D341Med (cell line): ENCODE measurements around the gene MYL6.
A peak's percentile ranks its signal among the peaks of the same experiment; 100 is the strongest.

Experiments used
- DNase-seq: peaks from one replicate; pipeline ENCODE4 v3.0.0; 2012; ENCODE audit warnings: low spot score

MYL6 gene

DNA sequence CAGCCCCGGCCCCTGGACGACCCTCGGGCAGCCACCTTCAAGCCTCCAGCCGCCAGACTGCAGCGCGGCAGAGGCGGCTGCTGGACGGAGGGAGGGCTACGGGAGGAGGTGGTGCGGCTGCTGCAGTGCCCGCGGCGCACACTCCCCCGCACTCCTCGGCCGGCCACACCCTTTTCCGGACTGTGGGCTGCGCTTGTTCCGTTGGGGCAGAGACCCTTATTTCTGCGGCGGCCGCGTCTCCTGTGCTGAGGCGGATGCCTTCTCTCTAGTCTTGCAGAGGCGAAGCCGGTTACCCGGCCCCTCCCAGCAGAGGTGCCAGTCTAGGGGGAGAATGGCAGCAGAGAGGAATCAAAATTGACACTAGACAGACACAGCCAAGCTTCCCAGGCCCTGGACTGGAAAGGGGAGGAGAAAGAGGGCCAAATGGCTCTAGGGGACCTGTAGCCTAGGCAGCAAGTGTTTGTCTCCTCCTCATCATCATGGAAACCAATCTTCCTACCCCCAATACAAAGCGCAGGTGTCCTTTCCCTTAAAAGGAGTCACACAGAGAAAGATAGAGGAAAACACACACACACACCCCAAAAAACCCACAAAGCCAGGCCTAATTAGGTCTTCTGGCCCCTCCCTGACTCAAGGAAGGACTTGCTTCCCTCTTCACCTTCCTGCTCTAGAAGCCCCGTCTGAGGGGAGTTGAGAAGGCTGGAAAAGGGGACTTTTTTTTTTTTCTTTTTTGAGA is 28.8 kb upstream of the MYL6 start:
- DNase-seq, result peak; percentile 76

DNA sequence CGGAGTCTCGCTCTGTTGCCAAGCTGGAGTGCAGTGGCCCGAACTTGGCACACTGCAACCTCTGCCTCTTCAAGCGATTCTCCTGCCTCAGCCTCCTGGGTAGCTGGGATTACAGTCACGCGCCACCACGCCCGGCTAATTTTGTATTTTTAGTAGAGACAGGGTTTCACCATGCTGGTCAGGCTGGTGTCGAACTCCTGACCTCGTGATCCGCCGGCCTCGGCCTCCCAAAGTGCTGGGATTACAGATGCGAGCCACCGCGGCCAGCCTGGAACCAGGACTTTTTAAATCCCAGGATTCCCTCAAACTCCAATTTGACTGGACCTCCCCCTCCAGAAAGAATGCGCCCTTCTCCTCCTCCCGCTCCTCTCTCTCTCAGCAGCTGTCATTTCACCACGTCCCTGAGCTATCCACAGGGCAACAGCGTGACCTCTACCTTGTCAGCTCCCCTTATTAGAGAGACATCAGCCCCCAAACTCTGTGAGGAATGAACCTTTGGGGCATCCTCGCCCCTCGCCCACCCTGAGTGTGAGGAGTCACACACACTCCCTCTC is 28.1 kb upstream of the MYL6 start:
- no peak for DNase-seq

DNA sequence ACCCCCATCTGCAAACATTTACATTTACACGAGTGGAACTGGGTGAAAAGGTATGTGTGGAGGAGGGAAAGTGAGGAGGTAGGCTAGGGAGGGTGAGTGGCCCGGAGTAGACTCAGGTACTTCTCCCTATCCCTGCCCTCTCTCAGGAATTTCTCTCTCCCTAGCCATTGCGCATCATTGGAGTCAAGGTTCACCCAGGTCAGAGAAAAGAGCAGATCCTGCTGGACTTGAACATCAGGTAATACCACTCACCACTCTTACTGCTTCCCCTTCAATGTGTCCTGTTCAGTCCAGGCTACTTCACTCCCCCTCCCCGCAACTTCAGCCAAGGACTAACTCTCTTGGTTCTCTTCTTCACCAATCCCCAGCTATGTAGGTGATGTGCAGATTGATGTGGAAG is 27.3 kb upstream of the MYL6 start:
- no peak for DNase-seq

DNA sequence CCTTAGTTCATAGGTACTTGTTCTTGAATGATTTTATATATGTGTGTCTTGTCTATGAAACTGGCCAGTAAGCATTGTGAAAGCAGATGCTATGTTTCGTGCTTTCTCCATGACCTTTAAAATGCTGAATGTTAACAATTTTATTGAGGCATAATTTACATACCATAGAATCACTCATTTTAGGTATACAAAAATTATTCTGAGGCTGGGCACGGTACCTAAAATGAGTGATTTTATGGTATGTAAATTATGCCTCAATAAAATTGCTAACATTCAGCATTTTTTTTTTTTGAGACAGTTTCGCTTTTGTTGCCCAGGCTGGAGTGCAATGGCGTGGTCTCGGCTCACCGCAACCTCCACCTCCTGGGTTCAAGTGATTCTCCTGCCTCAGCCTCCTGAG is 23.3 kb upstream of the MYL6 start:
- DNase-seq, result no peak

DNA sequence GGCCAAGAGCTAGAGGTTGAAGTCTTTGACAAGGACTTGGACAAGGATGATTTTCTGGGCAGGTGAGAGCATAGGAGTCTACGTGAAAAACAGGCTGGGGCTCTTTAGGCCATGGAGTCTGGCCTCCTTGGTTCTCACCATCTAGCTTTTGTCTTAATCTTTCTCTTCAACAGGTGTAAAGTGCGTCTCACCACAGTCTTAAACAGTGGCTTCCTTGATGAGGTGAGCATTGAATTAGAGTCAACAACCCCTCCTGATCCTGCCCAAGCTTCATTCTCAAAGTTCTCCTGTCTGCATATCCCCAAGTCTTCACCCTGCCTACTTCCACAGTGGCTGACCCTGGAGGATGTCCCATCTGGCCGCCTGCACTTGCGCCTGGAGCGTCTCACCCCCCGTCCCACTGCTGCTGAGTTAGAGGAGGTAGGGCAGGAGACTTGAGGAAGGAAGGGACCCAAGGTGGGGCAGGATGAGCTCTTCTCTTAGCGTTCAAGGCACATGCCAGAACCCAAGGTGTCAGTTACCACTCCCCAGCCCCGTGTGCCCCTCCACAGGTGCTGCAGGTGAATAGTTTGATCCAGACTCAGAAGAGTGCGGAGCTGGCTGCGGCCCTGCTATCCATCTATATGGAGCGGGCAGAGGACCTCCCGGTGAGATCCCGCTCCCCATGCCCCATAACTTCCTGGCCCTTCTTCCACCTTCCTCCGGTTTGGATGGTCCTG is 20.1 kb upstream of the MYL6 start:
- DNase-seq, result no peak

DNA sequence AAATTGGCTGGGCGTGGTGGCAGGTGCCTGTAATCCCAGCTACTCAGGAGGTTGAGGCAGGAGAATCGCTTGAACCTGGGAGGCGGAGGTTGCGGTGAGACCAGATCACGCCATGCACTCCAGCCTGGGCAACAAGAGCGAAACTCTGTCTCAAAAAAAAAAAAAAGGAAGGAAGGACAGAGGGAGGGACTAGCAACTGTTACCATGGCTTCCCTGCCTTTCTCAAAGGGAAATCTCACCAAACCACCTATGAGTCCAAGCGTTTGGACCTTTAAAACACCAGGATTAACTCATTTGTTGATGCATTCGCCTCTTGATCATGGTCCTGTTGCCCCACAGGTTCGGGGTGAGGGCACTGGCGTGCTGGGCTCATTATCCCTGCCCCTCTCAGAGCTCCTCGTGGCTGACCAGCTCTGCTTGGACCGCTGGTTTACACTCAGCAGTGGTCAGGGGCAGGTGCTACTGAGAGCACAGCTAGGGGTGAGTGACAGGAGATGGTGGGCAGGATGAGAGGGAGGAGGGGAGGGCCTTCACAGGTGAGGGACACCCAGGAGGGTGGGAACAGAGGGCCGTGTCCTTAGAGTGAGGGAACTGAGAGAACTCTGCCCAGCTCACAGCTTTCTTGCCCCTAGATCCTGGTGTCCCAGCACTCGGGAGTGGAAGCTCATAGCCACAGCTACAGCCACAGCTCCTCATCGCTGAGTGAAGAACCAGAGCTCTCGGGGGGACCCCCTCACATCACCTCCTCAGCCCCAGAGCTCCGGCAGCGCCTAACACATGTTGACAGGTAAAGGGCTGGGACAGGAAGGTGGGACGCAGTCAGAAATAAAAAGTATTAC is 16.0 kb upstream of the MYL6 start:
- DNase-seq, result no peak

DNA sequence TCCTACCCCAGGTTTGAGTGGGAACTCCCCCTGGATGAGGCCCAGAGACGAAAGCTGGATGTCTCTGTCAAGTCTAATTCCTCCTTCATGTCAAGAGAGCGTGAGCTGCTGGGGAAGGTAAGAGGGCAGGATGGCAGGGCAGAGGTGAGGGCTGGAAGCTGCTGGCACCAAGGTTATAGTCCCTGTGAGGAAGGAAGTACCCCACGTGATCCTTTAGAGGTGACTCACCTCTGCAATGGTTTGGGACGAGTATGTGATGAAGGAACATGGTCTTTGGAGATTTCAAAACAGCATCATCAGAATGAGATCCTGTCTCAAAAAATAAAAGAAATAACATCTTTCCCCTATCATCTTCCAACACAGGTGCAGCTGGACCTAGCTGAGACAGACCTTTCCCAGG is 14.9 kb upstream of the MYL6 start:
- DNase-seq, result no peak

DNA sequence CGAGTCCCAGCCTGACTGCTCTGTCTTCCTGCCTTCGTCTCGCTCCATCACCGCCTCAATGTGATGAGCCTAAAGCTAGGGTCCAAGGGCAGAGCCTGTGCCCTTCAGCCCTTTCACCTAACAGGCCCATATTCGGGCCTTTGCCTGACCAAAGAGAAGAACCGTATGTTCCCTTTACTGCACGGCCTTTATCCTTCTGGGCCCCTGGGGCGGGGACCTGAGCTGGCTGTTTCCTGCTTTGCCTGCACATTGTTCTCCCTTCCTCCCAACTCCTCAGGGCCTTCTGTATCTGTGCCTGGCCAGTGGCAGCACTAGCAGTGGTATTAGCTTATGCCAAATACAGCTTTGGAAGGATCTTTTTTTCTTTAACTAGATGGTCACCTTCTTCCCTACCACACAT is 14.3 kb upstream of the MYL6 start:
- DNase-seq, result no peak

DNA sequence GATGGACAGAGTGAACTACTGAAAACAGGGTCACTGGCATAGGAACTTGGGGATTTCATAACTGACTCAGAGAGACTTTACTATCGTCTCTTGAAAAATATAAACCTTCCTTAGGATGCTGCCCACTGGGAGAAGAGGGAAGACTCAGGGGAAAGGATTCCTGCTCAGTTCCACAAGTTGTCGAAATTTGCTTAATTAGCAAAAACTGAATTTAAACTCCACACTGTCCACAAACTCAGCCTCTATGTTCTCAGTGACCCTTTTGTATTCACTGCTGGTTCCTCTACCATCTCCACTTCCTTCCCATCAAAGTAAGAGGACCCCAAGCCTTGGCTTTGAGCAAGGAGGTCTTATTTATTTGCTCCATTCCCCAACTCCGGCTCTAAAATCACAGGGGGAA is 12.9 kb upstream of the MYL6 start:
- DNase-seq, result no peak

DNA sequence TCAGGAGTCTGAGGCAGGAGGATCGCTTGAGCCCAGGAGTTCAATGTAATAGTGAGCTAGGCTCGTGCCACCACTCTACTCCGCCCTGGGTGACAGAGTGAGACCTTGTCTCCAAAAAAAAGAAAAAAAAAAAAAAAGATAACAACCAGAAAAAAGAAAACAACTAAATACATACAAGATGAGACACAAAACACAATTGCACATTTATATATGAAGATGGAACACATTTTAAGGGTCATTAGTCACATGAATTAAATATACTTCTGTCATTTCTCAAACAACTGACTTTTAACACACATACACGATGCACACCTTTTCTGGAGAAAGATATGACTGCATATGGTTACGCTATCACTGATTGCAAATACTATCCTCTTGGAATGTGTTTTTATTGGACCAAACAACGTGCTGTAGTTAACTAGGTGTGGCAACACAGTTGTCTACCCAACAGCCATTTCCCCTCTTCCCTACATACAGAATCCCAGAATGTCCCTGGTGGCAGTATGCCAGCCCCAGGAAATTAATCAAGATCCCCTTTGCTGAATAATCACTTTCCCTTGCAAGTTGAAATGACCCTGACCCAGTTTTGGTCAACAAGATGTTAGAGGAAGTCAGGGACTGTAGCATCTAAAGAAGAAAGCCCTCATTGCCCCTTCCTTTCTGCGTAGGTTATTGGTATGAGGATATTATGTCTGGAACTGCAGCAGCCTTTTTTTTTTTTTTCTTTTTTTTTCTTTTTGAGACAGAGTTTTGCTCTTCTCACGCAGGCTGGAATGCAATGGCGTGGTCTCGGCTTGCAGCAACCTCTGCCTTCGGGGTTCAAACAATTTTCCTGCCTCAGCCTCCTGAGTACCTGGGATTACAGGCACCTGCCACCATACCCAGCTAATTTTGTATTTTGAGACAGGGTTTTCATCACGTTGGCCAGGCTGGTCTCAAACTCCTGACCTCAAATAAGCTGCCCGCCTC is 11.4 kb upstream of the MYL6 start:
- no peak for DNase-seq

DNA sequence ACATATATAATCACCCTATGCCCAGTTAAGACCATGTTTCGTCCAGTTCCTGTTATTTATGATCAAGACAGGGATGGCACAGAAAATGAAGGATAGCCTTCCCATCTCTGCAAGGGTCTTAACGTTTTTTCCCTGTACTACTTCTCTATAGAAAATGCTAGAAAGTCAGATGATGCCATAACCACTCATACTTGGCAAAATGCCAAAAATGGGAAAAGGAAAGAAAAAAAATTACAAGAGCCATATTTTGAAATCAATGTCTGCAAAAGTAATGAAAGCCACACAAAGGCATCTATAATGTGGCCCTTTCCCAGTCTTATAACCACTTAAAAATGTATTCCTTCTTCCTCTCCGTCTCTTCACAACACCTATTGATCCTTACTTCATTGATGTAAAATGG is 7.6 kb upstream of the MYL6 start:
- DNase-seq, result no peak

DNA sequence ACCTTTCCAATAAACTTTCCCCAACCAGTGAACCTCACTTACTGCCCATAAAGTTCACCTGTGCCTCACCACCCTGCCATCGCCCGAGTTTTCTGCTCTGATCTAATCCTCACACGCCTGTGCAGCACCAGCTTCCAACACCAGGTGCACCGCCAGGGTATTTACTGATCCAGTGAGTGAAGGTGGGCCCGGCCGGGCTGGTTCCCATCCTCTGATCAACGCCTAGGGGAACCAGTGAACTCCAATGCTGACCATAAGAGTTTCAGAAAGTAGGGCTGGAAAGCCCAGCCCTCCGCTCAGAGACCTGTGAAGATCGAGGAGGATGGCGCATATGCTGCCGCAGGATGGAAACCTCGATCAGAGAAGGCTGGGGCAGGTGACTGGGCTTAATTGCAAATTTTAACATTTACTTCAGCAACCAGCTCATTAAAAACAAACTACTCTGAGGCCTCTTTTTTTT is 6.5 kb upstream of the MYL6 start:
- peak; percentile 74 for DNase-seq

DNA sequence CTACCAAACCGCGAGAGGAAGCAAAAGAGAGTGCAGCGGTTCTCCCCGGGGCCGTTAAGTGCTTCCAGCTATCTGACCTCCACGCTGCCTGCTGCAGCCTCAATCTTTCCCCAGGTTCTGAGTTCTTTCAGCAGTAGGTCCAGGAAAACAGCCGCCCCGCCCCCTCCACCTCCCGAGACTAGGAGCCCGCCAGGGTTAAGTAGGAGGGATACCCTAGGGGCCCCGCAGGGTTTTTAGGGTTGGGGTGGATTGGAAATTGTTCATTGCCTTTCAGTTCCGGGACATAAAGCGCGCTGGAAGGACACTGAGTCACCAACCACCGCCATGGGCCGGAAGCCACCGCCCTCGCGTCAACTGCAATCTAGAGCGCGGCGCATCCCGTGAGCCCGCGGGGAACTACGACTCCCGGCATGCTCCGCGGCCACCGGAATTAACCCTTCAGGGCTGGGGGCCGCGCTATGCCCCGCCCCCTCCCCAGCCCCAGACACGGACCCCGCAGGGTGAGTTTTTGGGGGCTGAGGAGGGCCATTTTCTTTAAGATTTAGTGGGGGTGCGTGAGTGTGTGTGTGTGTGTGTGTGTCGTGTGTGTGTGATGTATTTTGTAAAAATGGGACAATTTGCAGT is 5.9 kb upstream of the MYL6 start, which contains the start of gene MYL6B:
Gene MYL6B, plus strand, starts transcription at position 456 of the 624 bp plus-strand sequence. CDS start 1,332 bp downstream, outside the sequence.
- DNase-seq, result peak; percentile 94

DNA sequence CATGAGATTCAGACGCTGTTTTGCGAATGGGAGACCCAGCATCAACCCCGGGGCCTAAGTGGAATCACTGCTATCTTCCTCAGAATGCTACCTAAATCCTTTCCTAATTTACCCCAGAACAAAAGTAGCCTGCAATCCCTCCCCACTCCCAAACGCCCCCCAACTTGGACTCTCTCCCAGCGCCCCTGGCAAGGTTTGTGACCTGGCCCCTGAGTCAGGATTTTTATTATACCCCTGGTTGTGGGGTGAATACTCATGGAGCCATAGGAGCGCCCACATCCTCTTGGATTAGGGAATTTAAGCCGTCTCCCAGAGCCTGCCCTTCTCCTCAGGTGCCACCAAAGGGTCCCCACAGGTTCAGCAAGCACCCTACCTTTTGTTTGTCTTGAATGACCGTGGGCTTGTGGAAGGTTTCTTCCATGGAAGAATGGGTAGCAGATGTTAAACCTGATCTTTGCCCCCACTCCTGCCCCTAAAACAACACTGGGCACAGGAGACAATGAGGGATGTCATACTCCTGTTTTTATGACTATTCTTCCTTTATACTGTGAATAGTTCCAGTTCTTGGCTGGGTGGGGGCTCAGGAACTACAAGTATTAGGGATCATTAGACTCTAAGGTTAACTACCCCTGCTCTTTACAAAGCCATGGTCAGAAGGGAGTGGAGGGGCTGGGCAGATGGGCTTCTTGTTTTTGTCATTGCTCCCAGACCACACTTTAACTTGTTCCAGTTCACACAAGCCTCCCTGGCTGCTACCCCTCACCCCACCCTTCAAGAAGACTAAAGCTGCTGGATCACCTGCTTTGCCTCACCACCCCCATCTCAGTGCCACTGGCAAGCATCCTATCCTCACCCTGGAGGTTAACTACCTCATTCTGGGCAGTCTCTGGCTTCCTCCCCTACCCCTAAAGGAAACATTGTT is 5.1 kb upstream of the MYL6 start:
- no peak for DNase-seq

DNA sequence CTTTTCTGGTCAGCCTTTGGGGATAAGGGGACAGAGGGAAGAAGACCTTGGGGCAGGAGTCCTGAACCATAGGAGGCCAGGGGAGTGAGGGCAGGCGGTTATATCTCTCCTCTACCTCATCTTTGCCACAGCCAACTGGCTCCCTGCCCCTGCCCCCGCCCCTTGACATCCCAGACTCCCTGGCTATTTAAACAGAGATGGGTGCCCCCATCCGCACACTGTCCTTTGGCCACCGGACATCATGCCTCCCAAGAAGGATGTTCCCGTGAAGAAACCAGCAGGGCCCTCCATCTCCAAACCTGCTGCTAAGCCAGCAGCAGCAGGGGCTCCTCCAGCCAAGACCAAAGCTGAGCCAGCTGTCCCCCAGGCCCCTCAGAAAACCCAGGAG is 4.5 kb upstream of the MYL6 start:
- no peak for DNase-seq

DNA sequence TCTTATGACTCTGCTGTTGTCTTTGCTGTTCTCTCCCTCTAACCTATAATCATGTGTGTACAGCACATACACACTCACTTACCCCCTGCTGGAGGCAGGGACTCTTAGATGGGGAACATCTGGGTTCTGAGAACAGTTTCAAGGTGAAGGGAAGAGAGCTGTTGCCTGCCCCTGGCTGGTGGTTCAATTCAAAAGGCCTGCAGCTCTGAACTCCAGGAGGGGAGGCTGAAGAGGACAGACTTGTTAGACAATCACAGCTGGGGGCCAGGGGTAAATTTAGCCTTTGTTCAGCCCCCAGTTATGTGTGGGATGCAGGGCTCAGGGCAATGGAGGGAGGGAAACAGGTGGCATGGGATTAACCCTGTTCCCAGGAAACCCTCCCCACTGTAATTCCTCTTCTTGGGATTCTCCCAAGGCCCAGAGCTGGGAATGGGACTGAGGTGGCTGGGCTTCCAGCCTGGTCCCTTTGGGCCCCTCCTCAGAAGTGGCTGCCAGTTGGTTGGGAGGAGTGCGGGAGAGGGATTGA is 3.9 kb upstream of the MYL6 start:
- peak; percentile 55 for DNase-seq

DNA sequence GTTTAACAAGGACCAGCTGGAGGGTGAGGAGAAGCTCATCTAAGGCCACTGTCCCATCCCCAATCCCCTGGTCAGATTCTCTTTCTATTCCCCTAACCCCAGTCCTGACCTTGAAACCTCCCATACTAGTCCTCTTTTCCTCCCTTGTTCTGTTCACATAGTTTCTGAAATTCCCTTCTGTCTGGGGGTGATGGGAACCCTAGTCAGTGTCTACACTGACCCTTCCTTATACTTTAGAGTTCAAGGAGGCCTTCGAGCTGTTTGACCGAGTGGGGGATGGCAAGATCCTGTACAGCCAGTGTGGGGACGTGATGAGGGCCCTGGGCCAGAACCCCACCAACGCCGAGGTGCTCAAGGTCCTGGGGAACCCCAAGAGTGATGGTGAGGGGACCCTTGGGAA is 3.3 kb upstream of the MYL6 start:
- no peak for DNase-seq

DNA sequence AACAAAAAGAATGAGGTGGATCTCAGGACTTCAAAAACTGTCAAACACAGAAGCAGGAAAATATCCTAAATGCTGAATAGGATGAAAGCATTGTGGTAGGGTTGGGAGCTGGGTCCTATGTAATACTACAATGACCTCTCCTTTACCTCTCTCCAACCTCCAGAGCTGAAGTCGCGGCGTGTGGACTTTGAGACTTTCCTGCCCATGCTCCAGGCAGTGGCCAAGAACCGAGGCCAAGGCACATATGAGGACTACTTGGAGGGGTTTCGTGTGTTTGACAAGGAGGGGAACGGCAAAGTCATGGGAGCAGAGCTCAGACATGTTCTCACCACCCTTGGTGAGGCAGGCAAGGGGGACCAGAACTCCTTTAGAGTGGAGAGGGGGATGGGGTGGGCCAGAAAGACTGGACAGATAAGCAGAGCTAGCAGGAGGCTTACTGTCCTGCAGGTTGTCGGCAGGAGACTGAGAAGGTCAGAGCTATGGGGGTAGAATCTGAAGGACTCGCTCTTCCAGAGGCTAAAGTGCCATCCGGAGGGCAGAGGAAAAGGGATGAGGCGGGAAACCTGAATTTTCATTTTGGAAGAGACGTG is 2.8 kb upstream of the MYL6 start:
- DNase-seq, result no peak
